Esophagus muscularis mucosa (tissue), 4 donors: Measurements from ENCODE around the gene BTN1A1. TPM values are rescaled to one million over a fixed set of nuclear protein-coding genes. Genes with fewer than 3 reads are reported as not detected.

Experiments used
- DNase-seq: peaks from one replicate; pipeline ENCODE4 v3.0.0-alpha.2; 2017; ENCODE audit errors: extremely low spot score
- H3K27ac ChIP-seq, 4 donors: fragments of 200-600 bp; sonication (generic); replicated peaks in 1 of 4; 1 replicate in 3 of 4; 2 replicates in 1 of 4; pipeline ENCODE4 v1.5.1; 2016 to 2019; ENCODE audit warnings: mild to moderate bottlenecking in 1 of 4
- H3K27me3 ChIP-seq, 4 donors: fragments of 200-600 bp; sonication (generic); one replicate each; pipeline versions ENCODE4 v1.5.1 to v1.6.0; 2016 to 2019
- H3K36me3 ChIP-seq, 4 donors: fragments of 200-600 bp; sonication (generic); one replicate each; pipeline ENCODE4 v1.5.1; 2016 to 2019
- H3K4me1 ChIP-seq, 4 donors: fragments of 200-600 bp; sonication (generic); one replicate each; pipeline ENCODE4 v1.5.1; 2016 to 2019
- H3K4me3 ChIP-seq, 4 donors: fragments of 200-600 bp; sonication (generic); 1 replicate in 2 of 4; 2 replicates in 2 of 4; pipeline ENCODE4 v1.5.1; 2016 to 2019; ENCODE audit warnings: mild to moderate bottlenecking in 4 of 4, moderate library complexity in 1 of 4
- H3K9me3 ChIP-seq, 4 donors: fragments of 200-600 bp; sonication (generic); 1 replicate in 3 of 4; 2 replicates in 1 of 4; pipeline ENCODE4 v1.5.1; 2016 to 2019
- CTCF ChIP-seq, 3 experiments: fragments of 200-600 bp in 2 of 3; fragments of 450-650 bp in 1 of 3; sonication (generic) in 2 of 3; IDR thresholded peaks; one replicate each; pipeline ENCODE4 v1.5.1; 2017 to 2019; ENCODE audit warnings: antibody characterized with exemption in 3 of 3, mild to moderate bottlenecking in 2 of 3, moderate library complexity in 1 of 3
- EP300 ChIP-seq: sonication (generic); formaldehyde crosslinking; IDR thresholded peaks from one replicate; pipeline ENCODE4 v1.6.1; 2017; ENCODE audit warnings: antibody characterized with exemption
- POLR2A ChIP-seq: fragments of 450-650 bp; IDR thresholded peaks from one replicate; pipeline ENCODE4 v1.6.1; 2017; ENCODE audit warnings: antibody characterized with exemption, moderate library complexity, mild to moderate bottlenecking, low read depth
- POLR2AphosphoS5 ChIP-seq, 2 donors: sonication (generic); formaldehyde crosslinking; IDR thresholded peaks; one replicate each; pipeline ENCODE4 v1.6.1; 2017; ENCODE audit warnings: antibody characterized with exemption in 2 of 2
- WGBS: methylation state at CpG from one replicate; pipeline ENCODE4 v1.1.5; 2018; 5-methylcytosine and 5-hydroxymethylcytosine counted together
- intact Hi-C: fragments of 100-400 bp; cut with DNase I; formaldehyde crosslinking; loops from one replicate; pipeline ENCODE4 v1.15.1; 2023
- total RNA-seq, 4 donors: library from RNA; depleted of rRNA; stranded (reverse); fragments of >200 nt; gene quantifications; one replicate each; pipeline versions ENCODE4 v1.1.0 to v1.2.1, GENCODE V29; 2016

BTN1A1 gene
- total RNA-seq, 4 donors from 2014 or later = not detected

- H3K27ac ChIP-seq = peak within 1 kb of the TSS; percentile 91 to 97 (median 94)
Observed at GRCh38 chr6:26537846-26538571, 37.9 kb downstream of the BTN1A1 start, which contains the start of gene HMGN4. TSS of gene HMGN4 (plus strand) at chr6:26538366. CDS start at chr6:26545207, 6,841 bp downstream.

DNA sequence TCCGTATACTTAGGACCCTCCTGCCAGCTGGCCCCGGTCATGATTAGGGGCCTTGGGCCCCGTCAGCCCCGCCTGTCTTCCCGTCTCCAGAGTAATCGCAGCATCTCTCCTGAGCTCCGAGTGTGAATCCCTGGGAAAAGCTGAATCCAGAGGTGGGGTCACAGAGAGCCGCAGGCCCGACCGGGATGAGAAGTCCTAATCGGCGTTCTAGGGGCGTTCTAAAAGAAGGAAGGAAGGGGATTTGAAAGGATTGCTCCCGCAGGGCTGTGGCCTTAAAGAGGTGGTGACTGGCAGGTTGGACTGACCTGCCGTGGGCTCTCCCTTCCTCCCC, 38.4 kb downstream of the BTN1A1 start:
- 3% methylated on average over 12 of the region's 15 CpGs for WGBS
- intact Hi-C loops = loop anchor here (2.0 kb wide), 1 partner anchor 14 kb away; no protein-coding TSS in a partner anchor
- Histone ChIP-seq H3K27me3 (no peaks in the 10 kb centered on the region), H3K27ac (peak overlapping the region; percentile 91 to 97 (median 94)), H3K9me3 (no peaks in the 10 kb centered on the region), H3K4me1 (peaks cover 28 to 54% (median 48%) of the 10 kb centered on the region in 4 donors), H3K36me3 (peaks cover 0 to 23% (median 11%) of the 10 kb centered on the region in 4 donors), H3K4me3 (peak overlapping the region; percentile 76 to 95 (median 82))
- TF ChIP-seq EP300 = no peak
- TF ChIP-seq CTCF (IDR thresholded peaks at IDR 0.05) = no peak
- no peak for TF ChIP-seq POLR2A
- no peak for DNase-seq

More at GRCh38 chr6:26537846-26538571, 37.9 kb downstream of the BTN1A1 start, which contains the start of gene HMGN4:
- H3K4me3 ChIP-seq = peak within 1 kb of the TSS; percentile 76 to 95 (median 82)
- H3K4me1 ChIP-seq = peaks cover 31 to 58% (median 52%) of the 10 kb centered on the region in 4 donors
- no peaks in the 10 kb centered on the region for H3K27me3 ChIP-seq
- intact Hi-C loops = loop anchor here (2.0 kb wide), 1 partner anchor 15 kb away; no protein-coding TSS in a partner anchor
- peak; percentile 94 for DNase-seq
- TF ChIP-seq CTCF (IDR thresholded peaks at IDR 0.05) (peak in 1 of 3 experiments; percentile 6), EP300 (no peak), POLR2AphosphoS5 (IDR thresholded peaks at IDR 0.05) (peak; percentile 75 to 86), POLR2A (peak; percentile 45)
- WGBS = under 1% methylated on average over 31 of the region's 49 CpGs
- peaks cover 0 to 20% (median 9%) of the 10 kb centered on the region in 4 donors for H3K36me3 ChIP-seq
- H3K9me3 ChIP-seq = peaks cover 0 to 2% (median 0%) of the 10 kb centered on the region in 4 donors

- TF ChIP-seq POLR2AphosphoS5 (IDR thresholded peaks at IDR 0.05) = no peak
- TF ChIP-seq CTCF (IDR thresholded peaks at IDR 0.05) = no peak
- no peak for TF ChIP-seq POLR2A
- no peak for TF ChIP-seq EP300
- peaks cover 0 to 25% (median 12%) of the 10 kb centered on the region in 4 donors for H3K36me3 ChIP-seq
- H3K27ac ChIP-seq = peak overlapping the region; percentile 91 to 97 (median 94)
- H3K4me3 ChIP-seq = peak overlapping the region; percentile 76 to 95 (median 82)
- H3K27me3 ChIP-seq = no peaks in the 10 kb centered on the region
- H3K4me1 ChIP-seq = peaks cover 27 to 50% (median 45%) of the 10 kb centered on the region in 4 donors
- H3K9me3 ChIP-seq = no peaks in the 10 kb centered on the region
- WGBS = 66% methylated on average over 16 of the region's 16 CpGs
- intact Hi-C loops = loop anchor here (2.0 kb wide), 1 partner anchor 14 kb away; no protein-coding TSS in a partner anchor
- no peak for DNase-seq
Observed at GRCh38 chr6:26539071-26539615, 39.0 kb downstream of the BTN1A1 start.

- Histone ChIP-seq H3K36me3 (peaks cover 12 to 45% (median 29%) of the 10 kb centered on the region in 4 donors), H3K4me3 (no peak overlapping the region), H3K4me1 (peaks cover 16 to 37% (median 32%) of the 10 kb centered on the region in 4 donors), H3K27me3 (no peaks in the 10 kb centered on the region), H3K9me3 (no peaks in the 10 kb centered on the region), H3K27ac (no peak overlapping the region)
- 65% methylated on average over 1 of the region's 1 CpG for WGBS
- TF ChIP-seq EP300 (no peak), POLR2AphosphoS5 (IDR thresholded peaks at IDR 0.05) (no peak), POLR2A (no peak), CTCF (IDR thresholded peaks at IDR 0.05) (no peak)
- no peak for DNase-seq
- intact Hi-C loops = no loop called here
Observed at GRCh38 chr6:26541579-26541978, 41.5 kb downstream of the BTN1A1 start.
